ENCODE measurements around the gene CARS1.

DNA sequence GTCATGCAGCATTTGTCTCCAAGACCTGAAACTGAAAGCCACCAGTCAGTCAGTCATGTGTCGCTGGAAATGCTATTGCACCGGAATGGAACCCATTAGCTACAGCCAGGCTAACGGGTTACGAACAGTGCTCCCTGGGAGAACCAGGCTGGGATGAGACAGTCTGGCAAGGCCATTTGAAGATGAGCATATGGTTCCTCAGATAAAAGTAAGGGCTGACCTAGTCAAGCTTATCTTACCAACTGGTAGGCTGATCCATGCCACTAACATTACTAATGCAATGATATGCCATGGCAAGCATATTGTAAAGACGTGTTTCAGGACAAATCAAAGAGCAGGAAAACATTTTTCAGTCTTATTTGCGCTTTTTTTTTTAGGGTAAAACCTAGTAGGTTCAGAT is 93.5 kb downstream of the CARS1 start:
- TF ChIP-seq, protein P1, sequence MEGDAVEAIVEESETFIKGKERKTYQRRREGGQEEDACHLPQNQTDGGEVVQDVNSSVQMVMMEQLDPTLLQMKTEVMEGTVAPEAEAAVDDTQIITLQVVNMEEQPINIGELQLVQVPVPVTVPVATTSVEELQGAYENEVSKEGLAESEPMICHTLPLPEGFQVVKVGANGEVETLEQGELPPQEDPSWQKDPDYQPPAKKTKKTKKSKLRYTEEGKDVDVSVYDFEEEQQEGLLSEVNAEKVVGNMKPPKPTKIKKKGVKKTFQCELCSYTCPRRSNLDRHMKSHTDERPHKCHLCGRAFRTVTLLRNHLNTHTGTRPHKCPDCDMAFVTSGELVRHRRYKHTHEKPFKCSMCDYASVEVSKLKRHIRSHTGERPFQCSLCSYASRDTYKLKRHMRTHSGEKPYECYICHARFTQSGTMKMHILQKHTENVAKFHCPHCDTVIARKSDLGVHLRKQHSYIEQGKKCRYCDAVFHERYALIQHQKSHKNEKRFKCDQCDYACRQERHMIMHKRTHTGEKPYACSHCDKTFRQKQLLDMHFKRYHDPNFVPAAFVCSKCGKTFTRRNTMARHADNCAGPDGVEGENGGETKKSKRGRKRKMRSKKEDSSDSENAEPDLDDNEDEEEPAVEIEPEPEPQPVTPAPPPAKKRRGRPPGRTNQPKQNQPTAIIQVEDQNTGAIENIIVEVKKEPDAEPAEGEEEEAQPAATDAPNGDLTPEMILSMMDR (IDR thresholded peaks at IDR 0.05; ENCODE audit: control extremely low read depth in 1 of 3, insufficient read depth in 1 of 3, low read depth in 1 of 3, low read length in 3 of 3), result no peak
- no peak for TF ChIP-seq SP2 (IDR thresholded peaks at IDR 0.05; ENCODE audit: low read length)
- TF ChIP-seq KDM4A (IDR thresholded peaks at IDR 0.05; ENCODE audit: low read depth, low read length, severe bottlenecking), result no peak
- TF ChIP-seq POLR2A (IDR thresholded peaks at IDR 0.05; ENCODE audit: control extremely low read depth in 1 of 2, low read depth in 2 of 2, low read length in 2 of 2), result no peak
- TF ChIP-seq, protein P2, sequence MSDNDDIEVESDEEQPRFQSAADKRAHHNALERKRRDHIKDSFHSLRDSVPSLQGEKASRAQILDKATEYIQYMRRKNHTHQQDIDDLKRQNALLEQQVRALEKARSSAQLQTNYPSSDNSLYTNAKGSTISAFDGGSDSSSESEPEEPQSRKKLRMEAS (IDR thresholded peaks at IDR 0.05), result no peak
- TF ChIP-seq RAD21 (IDR thresholded peaks at IDR 0.05 in 1 of 2, conservative IDR thresholded peaks at IDR 0.05 in 1 of 2; ENCODE audit: low read depth in 2 of 2, low read length in 2 of 2), result no peak
- TF ChIP-seq RXRA (IDR thresholded peaks at IDR 0.05; ENCODE audit: insufficient read depth, low read depth, low read length), result no peak
- TF ChIP-seq KDM5A (IDR thresholded peaks at IDR 0.05; ENCODE audit: low read length), result no peak
- no peak for TF ChIP-seq MAFK (IDR thresholded peaks at IDR 0.05; ENCODE audit: low read depth, low read length)
- TF ChIP-seq TEAD4 (IDR thresholded peaks at IDR 0.05; ENCODE audit: low read depth, low read length), result no peak
- TF ChIP-seq, protein P3, sequence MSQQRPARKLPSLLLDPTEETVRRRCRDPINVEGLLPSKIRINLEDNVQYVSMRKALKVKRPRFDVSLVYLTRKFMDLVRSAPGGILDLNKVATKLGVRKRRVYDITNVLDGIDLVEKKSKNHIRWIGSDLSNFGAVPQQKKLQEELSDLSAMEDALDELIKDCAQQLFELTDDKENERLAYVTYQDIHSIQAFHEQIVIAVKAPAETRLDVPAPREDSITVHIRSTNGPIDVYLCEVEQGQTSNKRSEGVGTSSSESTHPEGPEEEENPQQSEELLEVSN (IDR thresholded peaks at IDR 0.05), result no peak
